Cerebellar nuclear complex (tissue), 1 donor: ENCODE data around the gene MVP.
"Not testable (repeated sequence)": the region's sequence is repeated elsewhere in the genome, so short reads cannot be mapped to it uniquely, and the experiment has no call there.

Source experiments
- DNase-seq, 2 experiments: peaks; one replicate each; lab custom pipeline; 2025; lab: John Stamatoyannopoulos, UW

MVP gene

GRCh38 chr16:29815793-29816693 is 4.2 kb upstream of the MVP start, which contains the start of gene PAGR1:
TSS of gene PAGR1 (plus strand) at chr16:29816152. CDS start at chr16:29816526, 374 bp downstream.
- DNase-seq, result peak; percentile 87 to 96

- no peak for DNase-seq
Measured at GRCh38 chr16:29816694-29817441, 3.4 kb upstream of the MVP start.

GRCh38 chr16:29818082-29818481 is 2.2 kb upstream of the MVP start:
- DNase-seq, result no peak

GRCh38 chr16:29819506-29819905 is 756 bp upstream of the MVP start:
- DNase-seq, result no peak

- no peak for DNase-seq
Measured at GRCh38 chr16:29820730-29821642, 724 bp downstream of the MVP start.

GRCh38 chr16:29821643-29822115 is 1.4 kb downstream of the MVP start:
- DNase-seq, result no peak

- DNase-seq, result no peak
Measured at GRCh38 chr16:29824589-29825144, 4.4 kb downstream of the MVP start.

- peak; percentile 82 to 95 for DNase-seq
Measured at GRCh38 chr16:29825145-29826044, 5.1 kb downstream of the MVP start.

- DNase-seq, result no peak
Measured at GRCh38 chr16:29826342-29826695, 6.1 kb downstream of the MVP start.

- no peak for DNase-seq
Measured at GRCh38 chr16:29830774-29831173, 10.5 kb downstream of the MVP start.

- peak; percentile 42 to 77 for DNase-seq
Measured at GRCh38 chr16:29831490-29831889, 11.2 kb downstream of the MVP start.

GRCh38 chr16:29833219-29833618 is 13.0 kb downstream of the MVP start:
- not testable (repeated sequence) for DNase-seq

- no peak for DNase-seq
Measured at GRCh38 chr16:29834079-29834478, 13.8 kb downstream of the MVP start.

GRCh38 chr16:29835926-29836325 is 15.7 kb downstream of the MVP start:
- DNase-seq, result no peak

GRCh38 chr16:29836623-29837022 is 16.4 kb downstream of the MVP start:
- DNase-seq, result no peak

- DNase-seq, result no peak
Measured at GRCh38 chr16:29837841-29838240, 17.6 kb downstream of the MVP start.

GRCh38 chr16:29839822-29840221 is 19.6 kb downstream of the MVP start:
- DNase-seq, result no peak

- no peak for DNase-seq
Measured at GRCh38 chr16:29840240-29840639, 20.0 kb downstream of the MVP start.

- no peak for DNase-seq
Measured at GRCh38 chr16:29841631-29842030, 21.4 kb downstream of the MVP start.

- DNase-seq, result no peak
Measured at GRCh38 chr16:29842732-29843346, 22.6 kb downstream of the MVP start.
